A549 (cell line): ENCODE results near the gene USP12.

Experiments
- CBX8 ChIP-seq: fragments of 200-600 bp; sonication (generic); IDR thresholded peaks from 2 replicates; pipeline ENCODE4 v1.6.1; 2016
- CEBPB ChIP-seq, 2 experiments: fragments of >200 bp in 1 of 2; sonication (Bioruptor Twin) in 1 of 2; formaldehyde crosslinking in 1 of 2; IDR thresholded peaks; 2 replicates each; pipeline ENCODE4 v1.6.1; 2012 to 2016
- JUN ChIP-seq, 2 experiments: fragments of >200 bp; sonication (Bioruptor Twin); formaldehyde crosslinking; IDR thresholded peaks; 2 replicates in 1 of 2; 3 replicates in 1 of 2; pipeline ENCODE4 v1.6.1; 2016 to 2017
- POLR2A ChIP-seq: IDR thresholded peaks from 2 replicates; pipeline ENCODE4 v1.6.1; 2012; ENCODE audit warnings: mild to moderate bottlenecking, low read length
- SREBF2 ChIP-seq: fragments of 450-650 bp; IDR thresholded peaks from 2 replicates; pipeline ENCODE4 v1.6.1; 2014; ENCODE audit warnings: mild to moderate bottlenecking, moderate library complexity
- TF ChIP-seq, protein P1 (sequence below): fragments of >200 bp; sonication (Bioruptor Twin); formaldehyde crosslinking; IDR thresholded peaks from 3 replicates; pipeline ENCODE4 v1.5.1; 2016
- TF ChIP-seq, protein P2 (sequence below): fragments of 450-650 bp; IDR thresholded peaks from 2 replicates; pipeline ENCODE4 v1.6.1; 2014; ENCODE audit warnings: antibody characterized with exemption
- TF ChIP-seq, protein P3 (sequence below): fragments of 250-450 bp; sonication (Bioruptor Pico); IDR thresholded peaks from 2 replicates; pipeline ENCODE4 v1.5.0; 2020; ENCODE audit warnings: low read depth, mild to moderate bottlenecking, moderate library complexity

DNA sequence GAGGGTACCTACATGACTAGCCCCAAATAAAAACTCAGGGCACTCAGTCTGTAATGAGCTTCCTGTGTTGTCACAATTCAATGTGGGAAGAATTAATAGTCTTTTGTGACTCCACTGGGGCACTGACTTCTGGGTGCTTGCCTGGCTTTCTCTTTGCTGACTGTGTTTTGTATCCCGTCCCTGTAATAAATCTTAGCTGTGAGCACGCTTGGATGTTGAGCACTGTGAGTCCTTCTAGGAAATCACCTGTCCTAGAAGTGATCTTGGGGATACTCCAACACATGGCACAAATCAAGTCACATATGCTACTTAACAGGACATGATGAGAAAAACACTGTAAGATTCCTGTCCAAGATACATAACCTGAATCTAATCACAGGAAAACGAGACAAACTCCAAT is 83.0 kb downstream of the USP12 start:
- TF ChIP-seq, protein P1, sequence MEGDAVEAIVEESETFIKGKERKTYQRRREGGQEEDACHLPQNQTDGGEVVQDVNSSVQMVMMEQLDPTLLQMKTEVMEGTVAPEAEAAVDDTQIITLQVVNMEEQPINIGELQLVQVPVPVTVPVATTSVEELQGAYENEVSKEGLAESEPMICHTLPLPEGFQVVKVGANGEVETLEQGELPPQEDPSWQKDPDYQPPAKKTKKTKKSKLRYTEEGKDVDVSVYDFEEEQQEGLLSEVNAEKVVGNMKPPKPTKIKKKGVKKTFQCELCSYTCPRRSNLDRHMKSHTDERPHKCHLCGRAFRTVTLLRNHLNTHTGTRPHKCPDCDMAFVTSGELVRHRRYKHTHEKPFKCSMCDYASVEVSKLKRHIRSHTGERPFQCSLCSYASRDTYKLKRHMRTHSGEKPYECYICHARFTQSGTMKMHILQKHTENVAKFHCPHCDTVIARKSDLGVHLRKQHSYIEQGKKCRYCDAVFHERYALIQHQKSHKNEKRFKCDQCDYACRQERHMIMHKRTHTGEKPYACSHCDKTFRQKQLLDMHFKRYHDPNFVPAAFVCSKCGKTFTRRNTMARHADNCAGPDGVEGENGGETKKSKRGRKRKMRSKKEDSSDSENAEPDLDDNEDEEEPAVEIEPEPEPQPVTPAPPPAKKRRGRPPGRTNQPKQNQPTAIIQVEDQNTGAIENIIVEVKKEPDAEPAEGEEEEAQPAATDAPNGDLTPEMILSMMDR, result no peak
- no peak for TF ChIP-seq CEBPB (IDR thresholded peaks at IDR 0.05)
- no peak for TF ChIP-seq SREBF2
- no peak for TF ChIP-seq JUN (IDR thresholded peaks at IDR 0.05)
- TF ChIP-seq, protein P2, sequence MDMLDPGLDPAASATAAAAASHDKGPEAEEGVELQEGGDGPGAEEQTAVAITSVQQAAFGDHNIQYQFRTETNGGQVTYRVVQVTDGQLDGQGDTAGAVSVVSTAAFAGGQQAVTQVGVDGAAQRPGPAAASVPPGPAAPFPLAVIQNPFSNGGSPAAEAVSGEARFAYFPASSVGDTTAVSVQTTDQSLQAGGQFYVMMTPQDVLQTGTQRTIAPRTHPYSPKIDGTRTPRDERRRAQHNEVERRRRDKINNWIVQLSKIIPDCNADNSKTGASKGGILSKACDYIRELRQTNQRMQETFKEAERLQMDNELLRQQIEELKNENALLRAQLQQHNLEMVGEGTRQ, result no peak
- TF ChIP-seq, protein P3, sequence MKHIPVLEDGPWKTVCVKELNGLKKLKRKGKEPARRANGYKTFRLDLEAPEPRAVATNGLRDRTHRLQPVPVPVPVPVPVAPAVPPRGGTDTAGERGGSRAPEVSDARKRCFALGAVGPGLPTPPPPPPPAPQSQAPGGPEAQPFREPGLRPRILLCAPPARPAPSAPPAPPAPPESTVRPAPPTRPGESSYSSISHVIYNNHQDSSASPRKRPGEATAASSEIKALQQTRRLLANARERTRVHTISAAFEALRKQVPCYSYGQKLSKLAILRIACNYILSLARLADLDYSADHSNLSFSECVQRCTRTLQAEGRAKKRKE (CRISPR knock-in tag), result no peak
- TF ChIP-seq CBX8, result no peak
- no peak for TF ChIP-seq POLR2A
